Liver (tissue), 9 donors: ENCODE data around the gene HTR3A. TPM values are rescaled to one million over a fixed set of nuclear protein-coding genes. Genes with fewer than 3 reads are reported as not detected.

ENCODE experiments used
- DNase-seq: peaks from one replicate; pipeline ENCODE4 v3.0.0-alpha.2; 2017; ENCODE audit warnings: low spot score
- H3K27ac ChIP-seq, 2 donors: one replicate each; pipeline ENCODE4 v1.7.0; 2013; ENCODE audit warnings: inconsistent platforms in 2 of 2, low read length in 2 of 2, control low read depth in 1 of 2, low read depth in 1 of 2, mild to moderate bottlenecking in 1 of 2
- H3K27me3 ChIP-seq, 4 donors: one replicate each; pipeline versions ENCODE4 v1.6.1 to v1.7.0; 2013; ENCODE audit warnings: low read length in 3 of 4, inconsistent platforms in 1 of 4, mild to moderate bottlenecking in 1 of 4, moderate library complexity in 1 of 4; ENCODE audit not compliant: control insufficient read depth in 4 of 4, insufficient read depth in 4 of 4
- H3K36me3 ChIP-seq, 4 donors: one replicate each; pipeline versions ENCODE4 v1.6.1 to v1.7.0; 2013; ENCODE audit warnings: low read length in 3 of 4, mild to moderate bottlenecking in 3 of 4, low read depth in 1 of 4, moderate library complexity in 1 of 4; ENCODE audit not compliant: control insufficient read depth in 4 of 4, insufficient read depth in 3 of 4
- H3K4me1 ChIP-seq, 4 donors: one replicate each; pipeline versions ENCODE4 v1.6.1 to v1.7.0; 2013; ENCODE audit warnings: low read length in 3 of 4, mild to moderate bottlenecking in 3 of 4, moderate library complexity in 1 of 4; ENCODE audit not compliant: control insufficient read depth in 4 of 4, insufficient read depth in 4 of 4
- H3K4me3 ChIP-seq, 3 donors: one replicate each; pipeline versions ENCODE4 v1.6.1 to v1.7.0; 2013; ENCODE audit warnings: low read length in 3 of 3, control low read depth in 1 of 3, low read depth in 1 of 3, mild to moderate bottlenecking in 1 of 3
- H3K9ac ChIP-seq, 2 donors: one replicate each; pipeline ENCODE4 v1.7.0; 2013; ENCODE audit warnings: low read length in 2 of 2, mild to moderate bottlenecking in 2 of 2, moderate library complexity in 2 of 2, control low read depth in 1 of 2, low read depth in 1 of 2
- H3K9me3 ChIP-seq, 4 donors: one replicate each; pipeline versions ENCODE4 v1.6.1 to v1.7.0; 2013; ENCODE audit warnings: low read length in 3 of 4; ENCODE audit not compliant: control insufficient read depth in 4 of 4
- ATF3 ChIP-seq: IDR thresholded peaks from 2 replicates; pipeline ENCODE4 v1.6.1; 2016; ENCODE audit warnings: antibody characterized with exemption
- CTCF ChIP-seq: fragments of 150-350 bp; IDR thresholded peaks from 2 replicates; pipeline ENCODE4 v1.5.1; 2017; ENCODE audit warnings: improper control_type of control experiment, low read depth, low read length; ENCODE audit not compliant: missing input control
- EGR1 ChIP-seq, 2 donors: IDR thresholded peaks; 2 replicates each; pipeline ENCODE4 v1.6.1; 2016 to 2018; ENCODE audit warnings: antibody characterized with exemption in 2 of 2, low read depth in 2 of 2
- FOXA1 ChIP-seq: IDR thresholded peaks from 2 replicates; pipeline ENCODE4 v1.6.1; 2016; ENCODE audit warnings: antibody characterized with exemption
- FOXA2 ChIP-seq: IDR thresholded peaks from 2 replicates; pipeline ENCODE4 v1.6.1; 2016; ENCODE audit warnings: antibody characterized with exemption
- GABPA ChIP-seq, 2 donors: IDR thresholded peaks in 1 of 2; conservative IDR thresholded peaks in 1 of 2; 2 replicates each; pipeline ENCODE4 v1.6.1; 2016; ENCODE audit warnings: antibody characterized with exemption in 2 of 2, mild to moderate bottlenecking in 1 of 2, moderate library complexity in 1 of 2
- HNF4A ChIP-seq, 2 donors: conservative IDR thresholded peaks; 2 replicates each; pipeline ENCODE4 v1.6.1; 2016; ENCODE audit warnings: antibody characterized with exemption in 2 of 2, mild to moderate bottlenecking in 2 of 2
- HNF4G ChIP-seq: IDR thresholded peaks from 2 replicates; pipeline ENCODE4 v1.6.1; 2016; ENCODE audit warnings: antibody characterized with exemption
- JUND ChIP-seq, 2 donors: IDR thresholded peaks; 2 replicates each; pipeline ENCODE4 v1.6.1; 2016; ENCODE audit warnings: antibody characterized with exemption in 2 of 2
- MAX ChIP-seq: IDR thresholded peaks from 2 replicates; pipeline ENCODE4 v1.6.1; 2016; ENCODE audit warnings: antibody characterized with exemption
- NR2F2 ChIP-seq: IDR thresholded peaks from 2 replicates; pipeline ENCODE4 v1.6.1; 2016; ENCODE audit warnings: antibody characterized with exemption
- RAD21 ChIP-seq, 2 donors: IDR thresholded peaks; 2 replicates each; pipeline ENCODE4 v1.6.1; 2016; ENCODE audit warnings: antibody characterized with exemption in 2 of 2, mild to moderate bottlenecking in 2 of 2
- REST ChIP-seq: IDR thresholded peaks from 2 replicates; pipeline ENCODE4 v1.6.1; 2016; ENCODE audit warnings: antibody characterized with exemption, mild to moderate bottlenecking
- RXRA ChIP-seq, 2 donors: IDR thresholded peaks; 2 replicates each; pipeline ENCODE4 v1.6.1; 2017 to 2018; ENCODE audit warnings: antibody characterized with exemption in 2 of 2, mild to moderate bottlenecking in 1 of 2
- SP1 ChIP-seq: IDR thresholded peaks from 2 replicates; pipeline ENCODE4 v1.6.1; 2018; ENCODE audit warnings: antibody characterized with exemption, mild to moderate bottlenecking
- TAF1 ChIP-seq: conservative IDR thresholded peaks from 2 replicates; pipeline ENCODE4 v1.6.1; 2016; ENCODE audit warnings: antibody characterized with exemption, mild to moderate bottlenecking
- YY1 ChIP-seq: IDR thresholded peaks from 2 replicates; pipeline ENCODE4 v1.6.1; 2016; ENCODE audit warnings: antibody characterized with exemption, mild to moderate bottlenecking
- ZBTB33 ChIP-seq: IDR thresholded peaks from 2 replicates; pipeline ENCODE4 v1.6.1; 2016; ENCODE audit warnings: antibody characterized with exemption
- WGBS: extraction: QIAGEN DNeasy Blood & Tissue Kit; methylation state at CpG from one replicate; pipeline ENCODE4 v1.1.7; 2013; 5-methylcytosine and 5-hydroxymethylcytosine counted together
- polyA plus RNA-seq, 2 donors: library from polyadenylated mRNA; stranded (reverse) in 1 of 2; unstranded in 1 of 2; fragments of 200-250 nt in 1 of 2; fragments of >200 nt in 1 of 2; fragmentation: Nextera tagmentation in 1 of 2; extraction: Ambion mirVana in 1 of 2; gene quantifications; one replicate each; pipeline versions ENCODE4 v1.2.1 to v1.2.3, GENCODE V29; 2013 to 2015
- total RNA-seq, 2 donors: library from RNA; depleted of rRNA; stranded (reverse); fragments of >200 nt; gene quantifications; one replicate each; pipeline ENCODE4 v1.2.3, GENCODE V29; 2014
- donor health status: healthy.
- donor health status: healthy.
- donor health status: healthy.
- donor health status: healthy.
- donor health status: healthy.

Gene HTR3A
- total and polyA plus RNA-seq, 4 donors, result not detected

- Histone ChIP-seq H3K36me3 (no peaks in the 10 kb centered on the region), H3K4me1 (peaks cover 4 to 16% (median 8%) of the 10 kb centered on the region in 4 donors), H3K9me3 (no peaks in the 10 kb centered on the region), H3K9ac (no peak overlapping the region), H3K27me3 (no peaks in the 10 kb centered on the region), H3K4me3 (no peak overlapping the region), H3K27ac (no peak overlapping the region)
- no peak for DNase-seq
- TF ChIP-seq HNF4G (no peak), FOXA1 (no peak), CTCF (no peak), TAF1 (no peak), NR2F2 (no peak), EGR1 (IDR thresholded peaks at IDR 0.05; ENCODE audit: low read depth in 2 of 2) (no peak), GABPA (IDR thresholded peaks at IDR 0.05 in 1 of 2, conservative IDR thresholded peaks at IDR 0.05 in 1 of 2) (no peak), RAD21 (IDR thresholded peaks at IDR 0.05) (no peak)
- WGBS, result 92% methylated on average over 2 of the region's 2 CpGs
Measured at GRCh38 chr11:114033572-114033971, 58.7 kb downstream of the HTR3A start.

- Histone ChIP-seq H3K9me3 (no peaks in the 10 kb centered on the region), H3K36me3 (no peaks in the 10 kb centered on the region), H3K9ac (no peak overlapping the region), H3K27ac (no peak overlapping the region), H3K27me3 (no peaks in the 10 kb centered on the region), H3K4me3 (no peak overlapping the region), H3K4me1 (peaks cover 4 to 16% (median 8%) of the 10 kb centered on the region in 4 donors)
- no peak for DNase-seq
- no peak for TF ChIP-seq MAX
- no peak for TF ChIP-seq EGR1 (IDR thresholded peaks at IDR 0.05; ENCODE audit: low read depth in 2 of 2)
- TF ChIP-seq SP1, result no peak
- TF ChIP-seq GABPA (IDR thresholded peaks at IDR 0.05 in 1 of 2, conservative IDR thresholded peaks at IDR 0.05 in 1 of 2), result no peak
- TF ChIP-seq REST, result no peak
- TF ChIP-seq FOXA2, result no peak
- TF ChIP-seq YY1, result no peak
- TF ChIP-seq FOXA1, result no peak
- no peak for TF ChIP-seq TAF1
- no peak for TF ChIP-seq ZBTB33
- TF ChIP-seq NR2F2, result no peak
- no peak for TF ChIP-seq RXRA (IDR thresholded peaks at IDR 0.05)
- TF ChIP-seq ATF3, result no peak
- TF ChIP-seq JUND (IDR thresholded peaks at IDR 0.05), result no peak
- TF ChIP-seq RAD21 (IDR thresholded peaks at IDR 0.05), result no peak
- no peak for TF ChIP-seq CTCF
- no peak for TF ChIP-seq HNF4A (conservative IDR thresholded peaks at IDR 0.05)
- no peak for TF ChIP-seq HNF4G
- 91% methylated on average over 11 of the region's 11 CpGs for WGBS
Measured at GRCh38 chr11:114034956-114035355, 60.0 kb downstream of the HTR3A start.
